Natural killer cell (primary cell): Measurements from ENCODE around the gene EEF2. TPM values are rescaled to one million over a fixed set of nuclear protein-coding genes. Genes with fewer than 3 reads are reported as not detected.

Source experiments
- ATAC-seq, 3 donors: fragments of 150-1000 bp in 2 of 3; fragments of 200-7000 bp in 1 of 3; cut with Tn5 transposase; 1 replicate in 1 of 3; 2 replicates in 2 of 3; pipeline ENCODE4 v1.10.0; 2021; ENCODE audit warnings: mild to moderate bottlenecking in 2 of 3, moderate library complexity in 2 of 3
- DNase-seq, 2 donors: peaks; one replicate each; pipeline versions ENCODE4 v3.0.0 to v3.0.0-alpha.2; 2013 to 2021; ENCODE audit warnings: mixed read lengths in 1 of 2
- H3K27ac ChIP-seq: one replicate; pipeline ENCODE4 v1.5.1; 2013; ENCODE audit warnings: mild to moderate bottlenecking, low read length
- H3K27me3 ChIP-seq: one replicate; pipeline ENCODE4 v1.6.1; 2013; ENCODE audit warnings: low read length; ENCODE audit not compliant: control insufficient read depth, insufficient read depth
- H3K36me3 ChIP-seq: one replicate; pipeline ENCODE4 v1.6.1; 2013; ENCODE audit warnings: low read length; ENCODE audit not compliant: control insufficient read depth, insufficient read depth
- H3K4me1 ChIP-seq: one replicate; pipeline ENCODE4 v1.6.1; 2013; ENCODE audit warnings: low read length; ENCODE audit not compliant: control insufficient read depth, insufficient read depth
- H3K4me3 ChIP-seq: one replicate; pipeline ENCODE4 v1.5.1; 2013; ENCODE audit warnings: low read length
- H3K9me3 ChIP-seq: one replicate; pipeline ENCODE4 v1.6.1; 2013; ENCODE audit warnings: low read length; ENCODE audit not compliant: control insufficient read depth, insufficient read depth
- H3K27ac Mint-ChIP-seq, 2 donors: one replicate each; pipeline ENCODE4 v1.8.0; 2022; ENCODE audit warnings: mild to moderate bottlenecking in 2 of 2, mixed read lengths in 2 of 2, moderate library complexity in 1 of 2
- H3K27me3 Mint-ChIP-seq, 2 donors: one replicate each; pipeline ENCODE4 v1.8.0; 2022; ENCODE audit warnings: low read depth in 2 of 2, mixed read lengths in 2 of 2
- H3K36me3 Mint-ChIP-seq: one replicate; pipeline ENCODE4 v1.8.0; 2022; ENCODE audit warnings: mixed read lengths
- H3K4me1 Mint-ChIP-seq, 2 donors: one replicate each; pipeline ENCODE4 v1.8.0; 2022; ENCODE audit warnings: mixed read lengths in 2 of 2
- H3K4me3 Mint-ChIP-seq: one replicate; pipeline ENCODE4 v1.8.0; 2022; ENCODE audit warnings: mild to moderate bottlenecking, moderate library complexity, mixed read lengths
- H3K9me3 Mint-ChIP-seq, 2 donors: one replicate each; pipeline ENCODE4 v1.8.0; 2022; ENCODE audit warnings: mixed read lengths in 2 of 2
- CTCF ChIP-seq: fragments of 200-600 bp; IDR thresholded peaks from one replicate; pipeline ENCODE4 v1.8.0; 2022; ENCODE audit warnings: antibody characterized with exemption
- WGBS: methylation state at CpG from one replicate; pipeline ENCODE4 v1.1.7; 2013; ENCODE audit warnings: missing lambda C conversion rate; ENCODE audit not compliant: insufficient coverage; 5-methylcytosine and 5-hydroxymethylcytosine counted together
- intact Hi-C: fragments of 100-400 bp; cut with micrococcal nuclease; formaldehyde crosslinking; loops from one replicate; pipeline ENCODE4 v1.14.2; 2022
- total RNA-seq, 4 donors: library from RNA; stranded (reverse); fragments of 120-200 nt in 1 of 4; gene quantifications; one replicate each; pipeline versions ENCODE4 v1.2.3 to v1.2.4, GENCODE V29; 2013 to 2022

The EEF2 gene
- total RNA-seq, 3 donors from 2014 or later (not counting 1 experiment from before 2014, with no cell fraction given), result 1,302 to 1,442 (median 1,437) TPM

- H3K27ac ChIP-seq, result no peak overlapping the region
- H3K9me3 ChIP-seq, result no peaks in the 10 kb centered on the region
- no peak overlapping the region for H3K27ac Mint-ChIP-seq
- no peaks in the 10 kb centered on the region for H3K9me3 Mint-ChIP-seq
- no peaks in the 10 kb centered on the region for H3K4me1 Mint-ChIP-seq
- no peaks in the 10 kb centered on the region for H3K27me3 ChIP-seq
- no peak for TF ChIP-seq CTCF
- H3K27me3 Mint-ChIP-seq, result no peaks in the 10 kb centered on the region
- WGBS, result 96% methylated on average over 24 of the region's 24 CpGs
- H3K4me1 ChIP-seq, result no peaks in the 10 kb centered on the region
- H3K36me3 Mint-ChIP-seq, result no peaks in the 10 kb centered on the region
- no peak overlapping the region for H3K4me3 ChIP-seq
- intact Hi-C loops, result no loop called here
- H3K36me3 ChIP-seq, result peaks cover 57% of the 10 kb centered on the region
- DNase-seq, result no peak
- H3K4me3 Mint-ChIP-seq, result no peak overlapping the region
- no peak for ATAC-seq
Observed at GRCh38 chr19:3961007-3961406, 24.3 kb downstream of the EEF2 start.

DNA sequence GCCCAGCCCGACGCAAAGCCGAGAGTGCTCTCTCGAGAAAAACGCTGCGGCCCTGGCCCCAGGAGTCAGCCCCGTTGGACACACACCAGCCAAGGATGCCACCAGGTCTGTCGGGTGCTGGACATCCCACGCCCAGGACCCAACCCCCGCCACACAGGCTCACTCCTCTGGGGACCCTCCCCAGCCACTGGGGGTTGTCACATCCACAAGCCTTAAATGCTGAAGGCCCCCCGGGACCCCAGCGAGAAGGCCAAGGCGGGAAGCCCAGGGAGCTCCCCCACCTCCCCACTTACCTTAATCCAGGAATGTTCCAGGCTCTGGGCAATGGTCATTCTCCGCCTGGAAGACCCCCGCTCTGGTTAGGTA lies 25.5 kb downstream of the EEF2 start:
- H3K36me3 Mint-ChIP-seq, result no peaks in the 10 kb centered on the region

GRCh38 chr19:3958836-3959765 lies 26.2 kb downstream of the EEF2 start:
- no peak overlapping the region for H3K27ac Mint-ChIP-seq
- no peaks in the 10 kb centered on the region for H3K36me3 Mint-ChIP-seq
- DNase-seq, result no peak
- Histone ChIP-seq H3K9me3 (no peaks in the 10 kb centered on the region), H3K27ac (no peak overlapping the region), H3K4me3 (no peak overlapping the region), H3K36me3 (peaks cover 49% of the 10 kb centered on the region), H3K27me3 (no peaks in the 10 kb centered on the region), H3K4me1 (no peaks in the 10 kb centered on the region)
- H3K27me3 Mint-ChIP-seq, result no peaks in the 10 kb centered on the region
- no peaks in the 10 kb centered on the region for H3K9me3 Mint-ChIP-seq
- H3K4me1 Mint-ChIP-seq, result no peaks in the 10 kb centered on the region
- TF ChIP-seq CTCF, result no peak
- 97% methylated on average over 86 of the region's 86 CpGs for WGBS
- intact Hi-C loops, result loop anchor here (10.0 kb wide), 1 partner anchor 1646 kb away; no protein-coding TSS in a partner anchor
- no peak for ATAC-seq
- H3K4me3 Mint-ChIP-seq, result no peak overlapping the region

More for the DNA sequence above, 25.5 kb downstream of the EEF2 start:
- DNase-seq (no peak), ATAC-seq (no peak)
- Histone ChIP-seq H3K4me1 (no peaks in the 10 kb centered on the region), H3K36me3 (peaks cover 52% of the 10 kb centered on the region), H3K27ac (no peak overlapping the region), H3K4me3 (no peak overlapping the region), H3K27me3 (no peaks in the 10 kb centered on the region), H3K9me3 (no peaks in the 10 kb centered on the region)
- WGBS, result 98% methylated on average over 15 of the region's 15 CpGs
- intact Hi-C loops, result loop anchor here (10.0 kb wide), 1 partner anchor 1645 kb away; no protein-coding TSS in a partner anchor
- Mint-ChIP-seq H3K9me3 (no peaks in the 10 kb centered on the region), H3K27ac (no peak overlapping the region), H3K4me3 (no peak overlapping the region), H3K4me1 (no peaks in the 10 kb centered on the region), H3K27me3 (no peaks in the 10 kb centered on the region)
- TF ChIP-seq CTCF, result no peak
